Measurements from ENCODE around the gene MINDY4B. TPM values are rescaled to one million over a fixed set of nuclear protein-coding genes. Genes with fewer than 3 reads are reported as not detected.

Gene MINDY4B
- not detected for total RNA-seq

DNA sequence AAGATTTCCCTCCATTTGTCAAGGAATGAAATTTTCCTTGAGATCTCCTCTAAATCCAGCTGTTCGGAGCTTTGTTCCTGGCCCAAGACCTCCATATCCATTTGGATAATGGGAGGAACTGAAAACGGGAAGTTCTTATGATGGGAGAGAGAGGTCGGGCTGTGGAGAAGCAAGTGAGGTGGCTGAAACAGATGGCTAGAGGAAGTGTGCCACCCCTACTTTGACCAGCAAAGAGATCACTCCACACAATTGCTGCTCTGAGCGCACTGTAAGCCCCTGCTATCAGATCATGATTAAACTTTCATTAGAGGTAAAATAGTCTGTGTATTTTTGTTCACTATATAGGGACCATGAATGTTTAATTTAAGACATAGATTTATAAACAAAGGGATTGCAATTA, at the start of gene MINDY4B:
TSS of gene MINDY4B (minus strand) at position 101 of the 400 bp plus-strand sequence. CDS start at position 101, 0 bp downstream.
- DNase-seq (ENCODE audit: low spot score), result no peak

DNA sequence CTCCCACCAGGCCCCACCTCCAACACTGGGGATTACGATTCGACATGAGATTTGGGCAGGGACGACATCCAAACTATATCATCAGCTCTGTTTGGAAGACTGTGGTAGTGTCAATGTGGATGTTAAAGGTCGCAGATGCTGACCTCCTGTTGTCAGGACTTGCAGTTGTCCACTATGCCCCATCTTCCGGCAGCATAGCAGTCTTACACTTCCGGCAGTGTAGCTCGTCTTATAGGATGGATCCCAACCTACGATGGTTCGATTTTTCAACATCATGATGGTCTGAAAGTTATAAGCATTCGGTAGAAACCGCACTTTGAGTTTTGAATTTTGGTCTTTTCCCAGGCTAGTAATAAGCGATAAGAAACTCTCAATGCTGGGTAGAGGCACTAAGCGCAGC, 46.7 kb upstream of the MINDY4B start:
- no peak for DNase-seq (ENCODE audit: low spot score)

DNA sequence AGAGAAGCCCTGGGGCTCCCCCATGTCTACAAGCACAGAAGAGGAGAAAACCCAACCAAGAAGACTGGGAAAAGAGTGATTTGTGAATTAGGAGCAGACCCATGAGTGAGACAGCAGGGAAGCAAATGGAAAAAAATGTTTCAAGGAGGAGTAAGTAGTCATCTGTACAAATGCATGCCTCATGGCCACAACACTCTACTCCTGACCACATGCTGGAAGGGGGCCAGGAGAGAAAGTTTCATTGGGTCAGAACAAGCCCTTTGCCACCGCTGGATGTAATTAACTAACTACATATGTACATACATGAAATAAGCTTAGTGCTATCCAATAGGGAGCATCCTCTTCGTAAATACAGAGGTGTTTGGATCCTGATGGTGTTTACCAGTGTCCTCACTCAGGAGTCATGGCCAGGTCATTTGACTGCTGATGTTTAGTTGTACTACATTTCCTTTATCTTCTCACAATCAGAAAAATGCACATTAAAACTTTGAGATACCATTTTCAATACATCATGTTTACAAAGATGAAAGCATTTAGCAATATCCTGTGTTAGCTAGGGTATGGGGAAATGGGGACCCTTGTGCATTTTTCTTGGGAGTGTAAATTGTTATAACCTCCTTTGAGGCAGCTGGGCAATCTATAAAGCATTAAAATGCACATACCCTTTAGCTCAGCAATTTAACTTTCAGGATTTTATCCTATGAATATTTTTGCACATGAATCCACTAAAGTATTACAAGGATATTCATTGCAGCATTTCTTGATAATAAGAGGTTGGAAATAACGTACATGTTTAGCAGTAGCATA, 40.2 kb upstream of the MINDY4B start:
- no peak for DNase-seq (ENCODE audit: low spot score)

DNA sequence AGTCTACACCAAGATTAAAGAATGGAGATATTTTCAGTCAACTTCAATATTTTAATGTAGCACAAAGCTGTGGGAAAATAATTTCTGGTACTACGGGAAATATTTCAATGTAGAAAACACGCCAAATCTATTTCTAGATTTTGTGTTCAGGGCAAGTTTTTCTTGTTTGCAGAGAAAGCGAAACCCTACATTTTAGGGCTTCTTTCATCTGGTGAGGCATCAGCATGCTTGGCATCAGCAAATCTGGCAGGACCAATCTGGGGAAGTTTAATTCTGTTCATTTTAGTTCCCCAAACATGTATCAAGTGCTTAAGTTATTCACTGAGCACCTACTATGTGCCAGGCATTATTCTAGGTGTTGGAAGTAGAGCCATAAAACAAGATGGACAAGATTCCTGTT, 37.0 kb upstream of the MINDY4B start:
- DNase-seq (ENCODE audit: low spot score), result no peak

DNA sequence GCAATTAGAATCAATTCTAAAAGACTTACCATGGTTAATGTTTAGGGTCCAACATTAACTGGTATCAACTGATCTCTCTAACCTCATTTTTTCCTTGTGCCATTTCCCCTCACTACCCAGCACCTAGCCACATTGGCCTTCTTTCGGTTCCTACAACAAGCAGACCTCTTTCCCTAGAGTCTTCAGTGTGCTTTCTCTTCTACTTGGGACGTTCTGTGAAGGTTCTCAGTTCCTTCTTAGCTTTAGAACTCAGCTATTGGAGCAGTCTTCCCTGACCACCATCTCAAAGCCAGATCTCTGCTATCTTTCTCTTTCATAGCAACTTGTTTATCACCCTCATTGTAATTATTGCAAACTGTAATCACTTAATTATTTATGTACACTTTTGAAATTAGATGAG, 31.5 kb upstream of the MINDY4B start:
- DNase-seq (ENCODE audit: low spot score), result no peak

DNA sequence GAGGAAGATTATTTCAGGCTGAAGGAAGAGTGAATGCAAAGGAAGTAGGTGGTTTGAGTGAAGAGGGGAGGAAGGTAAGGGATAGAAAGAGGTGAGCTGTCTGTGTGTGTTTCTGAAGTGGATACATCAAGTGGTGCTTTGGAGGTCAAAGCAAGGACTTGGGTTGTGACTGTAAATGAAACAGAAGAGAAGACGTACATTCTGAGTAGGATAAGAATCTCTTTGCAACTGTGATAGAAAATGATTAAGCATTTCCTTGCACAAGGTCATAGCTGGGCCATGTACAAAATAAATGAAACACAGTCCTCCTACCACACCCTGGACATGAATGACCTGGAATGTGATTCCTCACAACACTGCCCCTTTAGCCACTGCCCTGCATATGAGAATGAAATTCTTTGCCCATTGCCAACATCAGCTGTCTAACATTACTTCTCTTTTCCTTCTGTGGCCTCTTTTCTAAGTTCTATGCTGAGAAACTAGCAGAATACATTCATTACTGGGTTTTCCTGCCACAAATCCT, 28.3 kb upstream of the MINDY4B start:
- no peak for DNase-seq (ENCODE audit: low spot score)

DNA sequence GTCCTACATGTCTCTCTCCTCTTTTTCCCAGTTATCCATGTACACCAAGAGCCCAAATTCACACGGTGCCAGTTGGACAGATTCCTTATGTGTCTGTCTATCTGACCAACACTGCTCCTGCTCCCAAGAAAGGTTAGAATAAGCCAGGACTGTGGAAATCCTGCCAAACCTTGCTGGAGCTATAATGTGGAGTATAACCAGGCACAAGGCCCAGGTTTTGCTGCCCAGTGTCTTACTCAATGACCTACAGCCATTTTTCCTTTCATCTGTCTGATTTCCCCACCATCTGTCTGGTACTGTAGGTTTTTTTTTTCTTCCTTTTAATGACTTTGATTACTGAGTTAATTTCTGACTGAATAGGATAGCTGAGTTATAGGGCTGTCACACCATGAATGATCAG, 26.5 kb upstream of the MINDY4B start:
- DNase-seq (ENCODE audit: low spot score), result no peak

DNA sequence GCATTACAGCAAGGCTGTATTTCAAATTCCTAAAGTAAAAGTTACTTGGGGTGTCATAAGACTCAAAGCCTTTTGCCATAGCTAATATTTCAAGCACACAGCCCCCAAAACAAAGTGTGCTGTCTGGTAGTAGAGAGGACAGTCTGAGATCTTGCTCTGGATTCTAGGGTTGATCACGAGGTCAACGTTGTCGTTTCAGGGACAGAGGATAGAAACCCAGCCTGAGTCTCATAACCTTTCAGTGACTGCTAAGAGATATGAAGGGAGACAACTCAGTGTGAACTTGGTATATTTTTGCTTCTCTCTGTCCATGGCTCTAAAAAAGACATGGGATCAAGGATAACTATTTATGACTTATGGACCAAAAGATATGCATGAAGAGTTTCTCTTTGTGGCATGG, 25.6 kb upstream of the MINDY4B start:
- no peak for DNase-seq (ENCODE audit: low spot score)

DNA sequence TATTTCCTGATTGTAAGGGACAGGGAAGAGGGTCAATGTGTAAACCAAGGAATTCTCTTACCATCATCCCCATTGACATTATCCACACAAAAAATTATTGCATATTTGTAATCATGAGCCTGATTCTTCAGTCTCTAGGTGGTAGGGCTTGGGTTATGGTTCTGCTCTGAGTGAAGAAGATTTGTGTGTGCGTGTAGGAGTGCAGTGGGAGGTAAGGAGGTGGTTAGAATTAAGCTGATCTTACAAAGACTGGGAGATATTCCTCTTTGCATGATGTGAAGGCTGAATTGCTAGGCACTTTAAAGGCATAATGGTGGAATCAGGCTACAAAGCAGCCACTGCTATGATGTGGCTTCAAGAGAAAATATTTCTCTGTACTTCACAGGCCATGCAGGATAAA, 23.0 kb upstream of the MINDY4B start:
- DNase-seq (ENCODE audit: low spot score), result no peak

DNA sequence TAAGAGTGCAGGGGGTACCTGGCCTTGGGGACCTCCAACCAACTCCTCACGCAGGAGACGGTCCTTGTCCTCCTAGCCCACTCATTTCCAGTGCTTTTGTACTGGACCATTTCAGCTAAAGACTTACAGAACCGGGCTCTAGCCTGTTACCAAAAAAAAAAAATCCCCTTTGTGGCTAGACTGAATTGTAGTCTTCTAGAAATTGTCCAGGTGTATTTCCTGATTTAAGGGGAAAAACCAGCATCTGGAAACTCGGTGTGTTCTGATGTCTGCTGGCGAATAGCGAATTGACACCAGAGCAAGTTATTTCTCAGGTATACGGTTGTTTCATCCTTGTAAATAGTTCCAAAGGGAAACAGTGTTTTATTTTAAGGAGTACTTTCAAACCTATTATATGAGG, 21.1 kb upstream of the MINDY4B start:
- DNase-seq (ENCODE audit: low spot score), result no peak

DNA sequence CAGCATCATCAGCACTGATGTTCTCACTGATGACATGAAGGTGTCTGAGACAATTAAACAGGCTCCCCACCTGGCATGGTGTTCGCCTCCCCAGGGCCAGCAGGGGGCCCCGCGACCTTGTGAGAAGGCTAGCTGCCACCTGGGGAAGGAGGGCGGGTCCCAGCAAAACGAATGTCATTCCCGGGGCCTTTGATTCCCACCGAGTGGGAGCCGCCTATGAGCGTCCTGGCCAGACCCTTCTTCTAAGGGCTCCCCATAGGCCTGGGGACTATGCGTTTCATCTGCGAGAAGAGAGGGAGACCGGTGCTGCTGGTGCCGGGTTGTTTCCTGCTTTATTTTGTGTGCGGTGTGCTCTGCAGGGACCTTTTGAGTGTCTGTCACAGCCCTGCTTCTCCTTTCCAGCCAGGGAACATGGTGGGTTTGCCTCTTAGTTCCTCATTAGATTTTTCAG, 20.5 kb upstream of the MINDY4B start:
- peak; percentile 24 for DNase-seq (ENCODE audit: low spot score)

DNA sequence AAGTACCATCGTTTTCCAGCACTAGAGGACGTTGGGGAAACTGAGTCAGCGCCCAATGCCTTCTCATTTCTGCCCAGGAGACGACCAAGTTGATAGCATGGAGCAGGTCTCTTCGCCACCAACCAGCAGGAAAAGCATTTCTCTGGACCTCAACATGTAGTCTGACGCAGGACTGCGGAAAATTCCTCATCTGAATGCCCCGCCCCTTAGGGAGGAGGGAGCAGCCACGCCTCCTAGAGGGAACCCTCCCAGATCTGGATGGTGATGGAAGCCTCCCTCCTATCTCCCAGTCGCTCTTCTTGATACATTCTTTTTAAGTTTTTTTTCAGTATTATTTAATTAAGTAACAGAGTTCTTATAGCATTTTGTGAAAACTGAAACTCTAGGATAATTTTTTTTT, 17.4 kb upstream of the MINDY4B start:
- no peak for DNase-seq (ENCODE audit: low spot score)

DNA sequence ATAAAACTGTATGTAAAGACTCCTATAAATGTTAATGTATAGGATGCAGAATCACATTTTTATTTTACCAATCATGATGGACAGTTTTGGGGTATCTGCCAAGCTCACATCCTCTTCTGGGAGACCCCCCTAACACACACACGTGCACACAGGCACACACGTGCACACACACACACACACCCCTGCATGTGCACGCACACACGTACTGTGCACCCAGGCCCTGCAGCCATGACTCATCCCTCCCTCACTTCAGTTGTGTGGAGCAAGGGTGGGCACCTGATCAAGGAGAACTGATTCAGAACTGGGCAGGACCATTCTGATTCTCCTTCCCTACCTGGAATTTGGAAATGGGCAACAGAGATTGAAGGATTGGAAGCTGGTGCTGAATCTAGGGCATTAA, 16.0 kb upstream of the MINDY4B start:
- no peak for DNase-seq (ENCODE audit: low spot score)

DNA sequence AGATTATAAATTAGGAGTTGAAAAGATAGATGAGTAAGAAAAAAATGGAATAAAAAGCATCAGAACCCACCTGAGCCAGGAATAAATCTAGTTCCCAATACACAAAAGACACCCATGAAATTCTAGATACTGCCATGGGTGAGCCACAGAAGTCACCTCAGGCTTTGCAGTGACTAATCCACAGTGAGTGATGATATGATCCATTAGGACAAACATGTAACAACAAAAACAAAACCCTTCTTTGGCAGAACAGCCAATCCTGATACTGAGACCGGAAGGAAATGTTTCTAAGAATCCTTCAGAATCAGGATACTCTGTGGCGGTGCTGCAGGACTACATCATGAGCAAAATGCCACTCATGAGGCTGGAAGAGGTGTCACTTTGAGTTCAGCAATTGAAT, 15.0 kb upstream of the MINDY4B start:
- DNase-seq (ENCODE audit: low spot score), result no peak

DNA sequence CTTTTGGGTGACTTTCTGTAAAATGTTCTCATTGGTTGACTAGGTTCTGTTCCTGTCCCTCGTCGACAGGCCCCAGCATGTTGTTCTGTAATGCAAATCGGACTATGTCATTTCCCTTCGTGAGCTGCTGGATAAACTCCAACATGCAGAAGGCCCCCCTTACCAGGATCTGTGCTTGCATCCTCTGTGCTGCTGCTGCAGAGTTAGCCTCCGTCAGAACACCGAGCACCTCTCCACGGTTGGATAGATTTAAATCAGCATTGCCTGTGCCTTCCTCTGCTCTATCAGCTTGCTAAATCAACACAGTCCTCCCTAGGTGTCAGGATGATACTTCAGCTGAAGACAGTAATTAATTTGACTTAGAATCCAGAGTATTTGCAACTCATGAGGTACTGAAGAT, 12.7 kb upstream of the MINDY4B start:
- DNase-seq (ENCODE audit: low spot score), result no peak

DNA sequence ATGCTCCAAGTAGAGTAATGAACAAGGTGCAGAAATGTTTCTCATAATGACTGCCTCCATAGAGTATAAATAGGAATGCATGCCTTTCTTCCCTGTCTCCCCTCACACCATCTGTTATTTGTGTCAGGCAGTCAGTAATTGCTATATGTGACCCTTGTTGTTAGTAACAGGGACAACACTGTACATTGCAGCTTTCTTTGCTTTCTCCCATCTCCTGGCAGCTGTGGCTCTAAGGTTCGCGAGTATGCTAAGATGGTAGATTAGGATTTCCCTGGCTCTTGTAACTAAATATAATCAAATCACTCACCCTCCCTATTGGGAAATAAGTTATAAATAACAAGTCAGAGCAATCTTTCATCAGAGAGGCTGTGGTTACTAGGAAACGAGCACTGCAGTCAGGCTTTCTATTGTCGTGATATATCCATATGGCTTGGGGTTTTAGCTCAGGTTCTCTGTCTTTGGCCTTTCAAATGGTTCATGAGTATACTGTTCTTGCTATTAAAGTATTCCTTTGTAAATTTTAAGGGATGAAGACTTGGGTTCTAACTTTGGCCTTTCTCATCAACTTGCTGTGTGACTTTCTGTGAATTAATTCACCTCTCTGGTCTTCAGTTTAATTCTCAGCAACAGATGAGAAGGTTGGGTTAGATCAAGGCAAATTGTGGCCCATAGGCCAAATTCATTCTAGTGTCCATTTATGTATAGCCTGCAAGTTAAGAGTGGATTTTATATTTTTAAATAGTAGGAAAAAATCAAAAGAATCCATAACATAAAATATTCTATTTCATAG, 8.1 kb upstream of the MINDY4B start:
- no peak for DNase-seq (ENCODE audit: low spot score)

DNA sequence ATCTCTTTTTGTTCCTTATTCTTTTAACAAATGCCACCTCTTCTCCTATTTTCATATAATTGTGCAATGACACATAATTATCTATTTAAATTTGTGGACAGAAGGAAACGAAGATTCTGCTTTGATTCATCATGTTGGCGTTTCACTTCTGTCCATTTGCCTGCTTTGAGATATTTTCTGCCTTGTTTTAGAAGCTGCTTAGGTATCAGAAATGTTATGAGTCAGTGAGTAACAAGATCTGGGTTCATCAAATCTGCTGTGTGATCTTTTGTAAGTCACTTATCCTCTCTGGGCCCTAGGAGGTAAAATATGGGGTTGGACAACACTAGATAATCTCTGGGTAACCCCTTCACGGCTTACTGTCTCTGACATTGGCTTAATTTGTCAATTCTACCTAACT, 7.3 kb upstream of the MINDY4B start:
- no peak for DNase-seq (ENCODE audit: low spot score)

DNA sequence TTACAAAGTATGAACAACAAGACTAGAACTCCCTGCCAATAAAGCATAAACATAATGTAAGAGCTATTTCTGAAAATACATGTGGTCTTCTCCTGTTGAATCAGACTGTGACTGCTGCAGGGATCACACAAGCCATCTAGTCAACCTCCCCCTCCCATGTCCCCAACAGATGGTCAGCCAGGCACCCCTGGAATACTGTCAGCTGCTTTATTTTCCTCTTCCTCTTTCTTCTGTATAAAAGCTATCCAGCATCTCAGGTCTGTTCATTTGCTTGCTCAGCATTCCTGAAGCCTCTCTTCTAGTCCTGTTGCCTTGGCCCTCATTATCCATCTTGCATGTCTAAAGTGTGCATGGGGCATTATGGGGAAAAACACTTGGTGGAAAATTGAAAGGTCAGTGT, 6.5 kb upstream of the MINDY4B start:
- no peak for DNase-seq (ENCODE audit: low spot score)

DNA sequence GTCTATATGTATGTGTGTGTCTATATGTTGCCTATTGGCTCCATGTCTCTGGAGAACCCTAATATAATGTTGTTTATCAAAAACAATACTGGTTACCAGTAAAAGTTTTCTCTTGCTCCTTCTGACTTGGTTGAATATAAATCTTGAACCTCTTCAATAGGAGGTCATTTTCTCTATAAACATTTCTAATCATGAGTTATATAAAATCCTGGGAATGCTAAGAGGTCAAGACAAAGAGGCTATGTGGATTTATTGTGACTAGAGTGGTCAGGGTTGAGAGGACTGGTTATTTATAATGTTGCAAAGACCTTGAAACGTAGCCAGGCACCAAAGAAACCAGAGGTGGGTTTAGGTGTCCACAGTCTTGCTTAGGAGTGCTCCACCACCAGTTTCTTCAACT, 1.2 kb upstream of the MINDY4B start:
- no peak for DNase-seq (ENCODE audit: low spot score)

DNA sequence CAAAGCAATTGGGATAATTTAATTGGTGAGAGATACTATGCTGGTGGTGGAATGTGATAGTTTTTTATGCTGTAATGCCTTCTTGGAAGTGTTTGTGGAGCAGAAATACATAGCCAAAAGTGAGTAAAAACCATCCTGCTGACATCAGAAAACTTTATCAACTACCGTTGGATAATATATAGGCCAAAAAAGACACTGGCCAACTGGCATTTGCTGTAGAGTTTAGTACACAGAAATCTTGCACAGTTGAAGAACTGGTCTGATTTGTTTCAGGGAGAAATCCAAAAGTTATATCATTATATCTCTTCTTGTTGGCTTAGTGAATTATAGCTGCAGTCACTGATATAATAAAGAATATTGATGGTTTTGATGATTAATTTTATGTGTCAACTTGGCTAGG, 507 bp upstream of the MINDY4B start:
- DNase-seq (ENCODE audit: low spot score), result no peak

DNA sequence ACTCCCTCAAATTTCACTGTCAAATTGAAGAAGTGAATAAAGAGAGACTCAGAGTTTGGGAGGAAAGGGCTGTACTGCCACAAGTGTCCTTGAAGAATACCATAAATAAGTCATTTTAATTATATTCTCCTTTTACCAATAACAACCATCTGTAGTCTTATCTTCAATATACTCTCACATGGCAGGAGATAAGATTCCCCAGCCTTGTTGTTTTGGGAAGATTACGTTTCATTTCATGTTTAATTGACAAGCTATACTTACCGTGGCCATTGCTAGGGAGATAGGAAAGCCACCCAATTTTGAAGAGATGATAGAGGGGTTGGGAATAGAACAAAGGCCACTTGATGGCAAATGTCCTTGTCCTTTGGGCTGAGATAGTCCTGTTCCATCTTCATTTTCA, 2.3 kb downstream of the MINDY4B start:
- DNase-seq (ENCODE audit: low spot score), result no peak

DNA sequence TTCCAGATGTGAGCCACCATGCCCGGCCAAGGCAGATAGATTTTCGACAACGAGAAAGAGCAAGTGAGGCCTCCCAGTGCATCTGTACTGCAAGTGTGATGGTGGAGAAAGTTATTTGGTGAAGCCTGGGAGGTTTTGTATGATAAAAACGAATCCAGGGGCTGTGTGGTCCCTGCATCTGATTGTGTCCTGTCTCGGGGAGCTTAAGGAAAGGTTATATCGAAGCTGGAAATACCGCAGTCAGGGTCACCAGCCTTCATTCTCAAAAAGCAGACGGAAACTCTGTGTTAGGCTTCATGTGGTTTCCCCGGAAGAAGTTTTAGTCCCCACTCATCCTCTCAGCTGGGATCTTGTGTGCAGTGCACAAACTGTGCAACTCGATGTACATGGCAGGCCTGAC, 3.4 kb downstream of the MINDY4B start:
- DNase-seq (ENCODE audit: low spot score), result no peak

DNA sequence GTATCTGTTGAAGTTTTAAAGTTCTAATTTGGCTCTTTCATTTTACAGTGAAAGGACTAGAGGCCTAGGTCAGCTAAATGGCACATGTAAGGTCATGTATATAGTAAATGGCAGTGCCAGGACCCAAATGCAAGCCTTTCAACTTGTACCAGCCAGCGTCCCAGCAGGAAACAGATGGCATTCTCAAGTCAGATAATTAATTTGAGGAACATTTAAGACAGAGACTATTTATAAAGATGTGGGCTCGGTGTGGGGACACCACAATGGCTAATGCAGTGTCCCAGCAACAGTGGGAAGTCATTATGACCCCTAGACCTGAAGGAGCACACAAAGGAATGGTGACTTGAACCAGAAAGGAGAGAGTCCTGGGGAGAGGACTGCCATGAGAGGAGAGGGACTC, 6.1 kb downstream of the MINDY4B start:
- DNase-seq (ENCODE audit: low spot score), result no peak
